T-helper 22 cell (primary cell): ENCODE measurements around the gene TCP11L1.
A peak's percentile ranks its signal among the peaks of the same experiment; 100 is the strongest.
"Not testable (repeated sequence)": the region's sequence is repeated elsewhere in the genome, so short reads cannot be mapped to it uniquely, and the experiment has no call there.

Source experiments
- DNase-seq: peaks from one replicate; pipeline ENCODE4 v3.0.0-alpha.2; 2020; ENCODE audit warnings: low read depth

Gene TCP11L1

GRCh38 chr11:33065445-33066178, 26.2 kb downstream of the TCP11L1 start:
- DNase-seq: peak; percentile 22

- DNase-seq: no peak
These were observed 27.9 kb downstream of the TCP11L1 start for GRCh38 chr11:33067294-33067693.

GRCh38 chr11:33068611-33069340, 29.4 kb downstream of the TCP11L1 start:
- DNase-seq: no peak

GRCh38 chr11:33072465-33072864, 33.1 kb downstream of the TCP11L1 start:
- no peak for DNase-seq

- no peak for DNase-seq
These were observed 44.5 kb downstream of the TCP11L1 start for GRCh38 chr11:33083918-33084317.

- DNase-seq: no peak
These were observed 46.6 kb downstream of the TCP11L1 start for GRCh38 chr11:33086017-33086416.

GRCh38 chr11:33089776-33090175, 50.4 kb downstream of the TCP11L1 start:
- no peak for DNase-seq

GRCh38 chr11:33094157-33094556, 54.8 kb downstream of the TCP11L1 start:
- DNase-seq: no peak

GRCh38 chr11:33103836-33104235, 64.5 kb downstream of the TCP11L1 start:
- DNase-seq: no peak

- no peak for DNase-seq
These were observed 70.0 kb downstream of the TCP11L1 start for GRCh38 chr11:33109294-33109895.

GRCh38 chr11:33110083-33110482, 70.7 kb downstream of the TCP11L1 start:
- no peak for DNase-seq

GRCh38 chr11:33116535-33116934, 77.2 kb downstream of the TCP11L1 start:
- no peak for DNase-seq

GRCh38 chr11:33122696-33123095, 83.3 kb downstream of the TCP11L1 start:
- DNase-seq: not testable (repeated sequence)
